ENCODE results near the gene CHFR.
"Not testable (repeated sequence)": the region's sequence is repeated elsewhere in the genome, so short reads cannot be mapped to it uniquely, and the experiment has no call there.

Gene CHFR

DNA sequence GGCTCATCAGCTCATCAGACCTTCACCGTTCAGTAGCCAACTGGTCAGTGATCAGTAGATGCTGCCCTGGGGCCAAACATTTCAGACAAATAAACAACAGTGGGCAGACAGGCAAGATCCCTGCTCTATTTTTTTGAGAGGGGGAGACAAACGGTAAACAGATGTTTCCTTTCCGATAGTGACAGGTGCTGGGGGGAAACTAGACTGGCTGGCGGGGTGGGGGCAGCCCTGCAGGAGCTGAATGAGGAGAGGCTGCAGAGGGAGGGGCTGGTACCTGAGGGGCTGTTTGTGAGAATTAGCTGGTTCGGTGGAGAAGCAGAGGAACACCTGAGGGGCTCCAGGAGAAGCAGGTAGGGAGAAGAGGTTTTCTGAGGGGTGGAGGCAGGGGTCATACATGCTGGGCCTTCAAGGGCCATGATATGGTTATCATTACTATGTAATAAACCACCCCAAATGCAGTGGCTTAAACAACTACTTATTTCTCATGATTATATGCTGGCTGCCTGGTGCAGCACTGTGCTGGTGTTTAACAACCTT, 50.5 kb downstream of the CHFR start:
- Histone ChIP-seq H3K4me1 (ENCODE audit: insufficient read depth, low read length, severe bottlenecking) (no peaks in the 10 kb centered on the region), H3K27me3 (ENCODE audit: insufficient read depth, low read length) (no peaks in the 10 kb centered on the region), H3K36me3 (ENCODE audit: insufficient read depth, low read length) (peaks cover 46% of the 10 kb centered on the region), H3F3A (ENCODE audit: insufficient read depth, low read length) (no peaks in the 10 kb centered on the region), H3K27ac (ENCODE audit: low read depth, low read length, poor library complexity, severe bottlenecking) (no peak overlapping the region), H4K20me1 (ENCODE audit: insufficient read depth, low read length) (no peaks in the 10 kb centered on the region), H3K79me2 (ENCODE audit: insufficient read depth, low read length) (no peaks in the 10 kb centered on the region), H3K9me2 (ENCODE audit: low read depth, low read length) (no peaks in the 10 kb centered on the region), H3K4me3 (ENCODE audit: low read depth, low read length, poor library complexity, severe bottlenecking) (no peak overlapping the region), H3K9me3 (ENCODE audit: low read length) (no peaks in the 10 kb centered on the region), H2AFZ (ENCODE audit: low read length) (no peak overlapping the region), H3K9ac (ENCODE audit: low read length) (no peak overlapping the region), H3K4me2 (ENCODE audit: low read length) (no peak overlapping the region)
- no peak for TF ChIP-seq CTCF (IDR thresholded peaks at IDR 0.05; ENCODE audit: low read length)

- H3K9ac ChIP-seq (ENCODE audit: low read length); H3K79me2 ChIP-seq (ENCODE audit: insufficient read depth, low read length); H3K4me2 ChIP-seq (ENCODE audit: low read length); H3F3A ChIP-seq (ENCODE audit: insufficient read depth, low read length); H3K9me2 ChIP-seq (ENCODE audit: low read depth, low read length); H3K27ac ChIP-seq (ENCODE audit: low read depth, low read length, poor library complexity, severe bottlenecking); H4K20me1 ChIP-seq (ENCODE audit: insufficient read depth, low read length); H3K4me1 ChIP-seq (ENCODE audit: insufficient read depth, low read length, severe bottlenecking); H2AFZ ChIP-seq (ENCODE audit: low read length); H3K4me3 ChIP-seq (ENCODE audit: low read depth, low read length, poor library complexity, severe bottlenecking); H3K9me3 ChIP-seq (ENCODE audit: low read length); H3K27me3 ChIP-seq (ENCODE audit: insufficient read depth, low read length): not testable (repeated sequence)
- H3K36me3 ChIP-seq (ENCODE audit: insufficient read depth, low read length) = peaks cover 44% of the 10 kb centered on the region
Measured at GRCh38 chr12:132836230-132836629, 51.2 kb downstream of the CHFR start.

DNA sequence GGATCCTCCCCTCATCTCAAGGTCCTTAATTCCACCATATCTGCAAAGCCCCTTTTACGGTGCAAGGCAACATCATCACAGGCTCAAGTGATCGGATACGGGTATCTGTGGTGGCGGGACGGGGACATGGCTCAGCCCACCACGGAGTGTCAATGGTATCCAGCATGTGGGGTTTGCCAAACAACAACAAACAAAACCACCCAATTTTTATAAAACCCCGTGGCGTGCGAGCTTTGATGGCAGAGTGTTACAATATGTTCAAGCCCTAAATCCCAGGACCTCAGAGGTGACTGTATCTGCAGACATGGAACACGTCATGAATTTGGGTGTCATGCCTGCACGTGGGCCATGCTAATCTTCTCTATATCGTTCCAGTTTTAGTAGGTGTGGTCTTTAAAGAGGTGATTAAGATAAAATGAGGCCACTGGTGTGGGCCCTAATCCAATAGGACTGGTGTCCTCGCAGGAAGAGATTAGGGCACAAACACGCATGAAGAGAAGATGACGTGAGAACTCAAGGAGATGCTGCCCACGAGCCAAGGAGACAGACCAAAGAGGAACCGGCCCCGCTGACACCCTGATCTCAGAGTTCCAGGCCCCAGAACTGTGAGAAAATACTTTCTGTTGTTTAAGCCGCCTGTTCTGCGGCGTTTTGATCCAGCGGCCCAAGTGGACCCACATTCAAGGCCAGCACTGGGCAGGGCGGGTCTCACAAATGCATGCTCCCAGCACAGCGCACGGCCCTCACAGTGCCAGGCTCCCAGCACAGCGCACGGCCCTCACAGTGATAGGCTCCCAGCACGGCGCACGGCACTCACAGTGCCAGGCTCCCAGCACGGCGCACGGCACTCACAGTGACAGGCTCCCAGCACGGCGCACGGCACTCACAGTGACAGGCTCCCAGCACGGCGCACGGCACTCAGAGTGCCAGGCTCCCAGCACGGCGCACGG, 52.1 kb downstream of the CHFR start:
- Histone ChIP-seq H3F3A (ENCODE audit: insufficient read depth, low read length) (no peaks in the 10 kb centered on the region), H3K9me3 (ENCODE audit: low read length) (no peaks in the 10 kb centered on the region), H3K4me1 (ENCODE audit: insufficient read depth, low read length, severe bottlenecking) (no peaks in the 10 kb centered on the region)

More for the DNA sequence above, 52.1 kb downstream of the CHFR start:
- Histone ChIP-seq H3K9ac (ENCODE audit: low read length) (no peak overlapping the region), H3K4me2 (ENCODE audit: low read length) (no peak overlapping the region), H4K20me1 (ENCODE audit: insufficient read depth, low read length) (no peaks in the 10 kb centered on the region), H3K79me2 (ENCODE audit: insufficient read depth, low read length) (no peaks in the 10 kb centered on the region), H3K4me3 (ENCODE audit: low read depth, low read length, poor library complexity, severe bottlenecking) (no peak overlapping the region), H2AFZ (ENCODE audit: low read length) (no peak overlapping the region), H3K27me3 (ENCODE audit: insufficient read depth, low read length) (no peaks in the 10 kb centered on the region), H3K27ac (ENCODE audit: low read depth, low read length, poor library complexity, severe bottlenecking) (no peak overlapping the region), H3K36me3 (ENCODE audit: insufficient read depth, low read length) (peaks cover 36% of the 10 kb centered on the region), H3K9me2 (ENCODE audit: low read depth, low read length) (no peaks in the 10 kb centered on the region)
- TF ChIP-seq EZH2 (IDR thresholded peaks at IDR 0.05; ENCODE audit: borderline replicate concordance, low read length) (no peak), CTCF (IDR thresholded peaks at IDR 0.05; ENCODE audit: low read length) (no peak)
